HepG2 (cell line): Measurements from ENCODE around the gene RASSF4. TPM values are rescaled to one million over a fixed set of nuclear protein-coding genes. Genes with fewer than 3 reads are reported as not detected.

ENCODE experiments used
- CC2D1A ChIP-seq: sonication (generic); formaldehyde crosslinking; IDR thresholded peaks from 2 replicates; pipeline ENCODE4 v1.8.1; 2023; ENCODE audit warnings: mild to moderate bottlenecking, missing genetic modification reagents
- ESRRA ChIP-seq: sonication (generic); formaldehyde crosslinking; IDR thresholded peaks from 2 replicates; pipeline ENCODE4 v1.5.1; 2020; ENCODE audit warnings: mild to moderate bottlenecking, low read depth, missing genetic modification reagents
- GABPB1 ChIP-seq: IDR thresholded peaks from 2 replicates; pipeline ENCODE4 v1.6.1; 2016; ENCODE audit warnings: mild to moderate bottlenecking, missing genetic modification reagents, moderate library complexity, missing compliant biosample characterization
- GTF2F1 ChIP-seq: fragments of 150-350 bp; IDR thresholded peaks from 2 replicates; pipeline ENCODE4 v1.6.1; 2014; ENCODE audit warnings: low read length
- HNRNPK ChIP-seq: fragments of 200-400 bp; formaldehyde crosslinking; IDR thresholded peaks from 2 replicates; pipeline ENCODE4 v1.6.1; 2018; ENCODE audit warnings: low read length, low read depth, moderate library complexity, mild to moderate bottlenecking; ENCODE audit not compliant: poor library complexity, severe bottlenecking
- KMT2B ChIP-seq: IDR thresholded peaks from 2 replicates; pipeline ENCODE4 v1.6.1; 2016; ENCODE audit warnings: missing genetic modification reagents, missing compliant biosample characterization
- PHF21A ChIP-seq: sonication (generic); formaldehyde crosslinking; IDR thresholded peaks from 2 replicates; pipeline ENCODE4 v1.5.0; 2020; ENCODE audit warnings: mild to moderate bottlenecking, missing genetic modification reagents
- SOX13 ChIP-seq, 3 experiments: fragments of 450-650 bp in 1 of 3; sonication (generic) in 1 of 3; formaldehyde crosslinking in 1 of 3; IDR thresholded peaks in 2 of 3; conservative IDR thresholded peaks in 1 of 3; 2 replicates each; pipeline versions ENCODE4 v1.5.0 to v1.6.1; 2016 to 2020; ENCODE audit warnings: antibody characterized with exemption in 1 of 3, mild to moderate bottlenecking in 1 of 3, missing compliant biosample characterization in 1 of 3, missing genetic modification reagents in 1 of 3, moderate library complexity in 1 of 3
- TAF1 ChIP-seq: sonication (generic); formaldehyde crosslinking; IDR thresholded peaks from 2 replicates; pipeline ENCODE4 v1.4.0; 2020; ENCODE audit warnings: missing genetic modification reagents
- TBL1XR1 ChIP-seq: fragments of 150-350 bp; IDR thresholded peaks from 2 replicates; pipeline ENCODE4 v1.6.1; 2014; ENCODE audit warnings: borderline replicate concordance, low read length; ENCODE audit not compliant: partially characterized antibody
- THAP11 ChIP-seq: IDR thresholded peaks from 2 replicates; pipeline ENCODE4 v1.6.1; 2016; ENCODE audit warnings: missing biosample characterization, missing genetic modification reagents
- ZNF264 ChIP-seq: sonication (generic); formaldehyde crosslinking; IDR thresholded peaks from 2 replicates; pipeline ENCODE4 v1.4.0; 2020; ENCODE audit warnings: missing genetic modification reagents
- ZNF335 ChIP-seq: sonication (generic); formaldehyde crosslinking; IDR thresholded peaks from 2 replicates; pipeline ENCODE4 v1.4.0; 2020; ENCODE audit warnings: missing genetic modification reagents
- ZNF350 ChIP-seq: sonication (generic); formaldehyde crosslinking; IDR thresholded peaks from 2 replicates; pipeline ENCODE4 v1.4.0; 2020; ENCODE audit warnings: mild to moderate bottlenecking, low read depth, missing genetic modification reagents, borderline replicate concordance
- ZNF616 ChIP-seq: sonication (generic); formaldehyde crosslinking; IDR thresholded peaks from 2 replicates; pipeline ENCODE4 v1.5.0; 2020; ENCODE audit warnings: low read depth, mild to moderate bottlenecking, missing genetic modification reagents
- polyA plus RNA-seq, 8 experiments: library from polyadenylated mRNA; depleted of rRNA in 3 of 8; stranded (reverse) in 7 of 8; unstranded in 1 of 8; fragments of >200 nt; fragmentation: Illumina TruSeq in 4 of 8; extraction: Trizol in 4 of 8; gene quantifications; 2 replicates each; pipeline versions ENCODE4 v1.2.1 to v1.2.3, GENCODE V29; 2011 to 2016; ENCODE audit warnings: low read depth in 4 of 8, missing spikeins in 1 of 8, mixed read lengths in 1 of 8; ENCODE audit not compliant: insufficient read depth in 1 of 8
- total RNA-seq, 5 experiments: library from RNA; depleted of rRNA; stranded (reverse); fragments of >200 nt; fragmentation: Illumina TruSeq; extraction: Trizol; gene quantifications; 2 replicates each; pipeline ENCODE4 v1.2.3, GENCODE V29; 2016; ENCODE audit warnings: low read depth in 1 of 5
- TF ChIP-seq, protein P1 (sequence below): sonication (generic); formaldehyde crosslinking; conservative IDR thresholded peaks from 2 replicates; pipeline ENCODE4 v1.8.0; 2022; ENCODE audit warnings: mild to moderate bottlenecking, moderate library complexity, missing genetic modification reagents
- TF ChIP-seq, protein P2 (sequence below): sonication (generic); formaldehyde crosslinking; IDR thresholded peaks from 2 replicates; pipeline ENCODE4 v1.9.0; 2021; ENCODE audit warnings: missing genetic modification reagents, mild to moderate bottlenecking, borderline replicate concordance
- TF ChIP-seq, protein P3 (sequence below): sonication (generic); formaldehyde crosslinking; IDR thresholded peaks from 2 replicates; pipeline ENCODE4 v1.5.1; 2020; ENCODE audit warnings: mild to moderate bottlenecking, missing genetic modification reagents, moderate library complexity
- TF ChIP-seq, protein P4 (sequence below): sonication (generic); formaldehyde crosslinking; IDR thresholded peaks from 2 replicates; pipeline ENCODE4 v1.4.0; 2020; ENCODE audit warnings: low read depth, mild to moderate bottlenecking, missing genetic modification reagents
- TF ChIP-seq, protein P5 (sequence below): sonication (generic); formaldehyde crosslinking; IDR thresholded peaks from 2 replicates; pipeline ENCODE4 v1.8.0; 2022; ENCODE audit warnings: missing genetic modification reagents, mild to moderate bottlenecking, inconsistent platforms, borderline replicate concordance

RASSF4 gene
- total and polyA plus RNA-seq, 2 of the 13 experiments (the other 11 are each of a cell fraction or from before 2014, with no cell fraction given): 34.0 to 51.7 TPM

DNA sequence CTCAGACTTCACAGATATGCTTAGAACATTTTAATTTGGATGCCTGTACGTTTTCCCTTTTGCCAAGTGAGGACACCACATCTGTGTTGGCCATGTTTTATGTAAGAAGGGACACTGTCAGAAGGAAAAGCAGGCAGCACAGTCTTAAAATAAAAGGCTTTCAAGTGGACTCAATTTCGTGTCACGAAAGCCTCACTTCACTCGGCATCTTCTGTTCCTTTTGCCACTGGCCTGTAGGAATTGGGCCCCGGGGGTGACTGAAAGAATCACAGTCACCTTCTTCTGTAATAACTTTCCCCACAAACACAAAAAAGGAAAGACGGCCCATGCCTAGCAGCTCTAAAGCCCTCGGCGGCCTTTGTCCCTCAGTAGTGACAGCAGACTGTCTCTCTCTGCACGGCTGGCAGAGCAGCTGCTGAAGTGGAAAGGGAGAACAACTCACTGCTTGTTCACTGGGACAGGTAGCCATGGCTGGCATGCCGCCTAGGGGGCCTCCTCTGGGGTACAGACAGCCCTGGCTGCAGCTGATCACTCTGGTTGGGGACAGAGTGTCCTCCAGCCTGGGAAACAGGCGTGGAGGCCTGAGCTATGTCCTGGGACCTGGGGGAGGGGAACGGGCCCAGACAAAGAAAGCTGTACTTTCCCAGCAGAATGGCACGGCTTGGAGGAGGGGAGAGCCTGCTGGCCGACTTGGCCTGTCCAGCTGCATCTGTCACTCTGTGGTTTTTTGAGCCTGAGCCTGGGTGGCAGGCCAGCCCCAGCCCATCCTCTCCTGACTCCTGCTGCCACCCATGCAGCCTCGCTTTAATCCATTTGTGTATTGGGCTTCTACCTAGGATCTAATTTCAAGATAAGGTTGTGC is 4.4 kb downstream of the RASSF4 start (continued):
- TF ChIP-seq TBL1XR1 (peak; percentile 40), TAF1 (CRISPR knock-in tag) (peak; percentile 52; the same call in 1 of the 2 replicates), CC2D1A (CRISPR knock-in tag) (no peak), ZNF616 (no peak), KMT2B (CRISPR knock-in tag) (peak; percentile 62), ESRRA (CRISPR knock-in tag) (no peak), THAP11 (CRISPR knock-in tag) (0 out of 2 replicates have a peak, but pooled peaks have one; percentile 34), ZNF335 (CRISPR knock-in tag) (peak; percentile 54; the same call in 1 of the 2 replicates), PHF21A (CRISPR knock-in tag) (peak; percentile 95), HNRNPK (no peak), ZNF264 (CRISPR knock-in tag) (peak; percentile 75; the same call in 1 of the 2 replicates), GTF2F1 (no peak), ZNF350 (CRISPR knock-in tag) (peak; percentile 36; the same call in 1 of the 2 replicates), GABPB1 (CRISPR knock-in tag) (0 out of 2 replicates have a peak, but pooled peaks have one; percentile 27), SOX13 (IDR thresholded peaks at IDR 0.05) (no peak), SOX13 (CRISPR knock-in tag; conservative IDR thresholded peaks at IDR 0.05 in 1 of 2, IDR thresholded peaks at IDR 0.05 in 1 of 2) (peak in 1 of 2 experiments; percentile 72; a peak in 2 of 4 replicates)
- TF ChIP-seq, protein P1, sequence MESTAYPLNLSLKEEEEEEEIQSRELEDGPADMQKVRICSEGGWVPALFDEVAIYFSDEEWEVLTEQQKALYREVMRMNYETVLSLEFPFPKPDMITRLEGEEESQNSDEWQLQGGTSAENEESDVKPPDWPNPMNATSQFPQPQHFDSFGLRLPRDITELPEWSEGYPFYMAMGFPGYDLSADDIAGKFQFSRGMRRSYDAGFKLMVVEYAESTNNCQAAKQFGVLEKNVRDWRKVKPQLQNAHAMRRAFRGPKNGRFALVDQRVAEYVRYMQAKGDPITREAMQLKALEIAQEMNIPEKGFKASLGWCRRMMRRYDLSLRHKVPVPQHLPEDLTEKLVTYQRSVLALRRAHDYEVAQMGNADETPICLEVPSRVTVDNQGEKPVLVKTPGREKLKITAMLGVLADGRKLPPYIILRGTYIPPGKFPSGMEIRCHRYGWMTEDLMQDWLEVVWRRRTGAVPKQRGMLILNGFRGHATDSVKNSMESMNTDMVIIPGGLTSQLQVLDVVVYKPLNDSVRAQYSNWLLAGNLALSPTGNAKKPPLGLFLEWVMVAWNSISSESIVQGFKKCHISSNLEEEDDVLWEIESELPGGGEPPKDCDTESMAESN (CRISPR knock-in tag): 0 out of 2 replicates have a peak, but pooled peaks have one; percentile 3
- TF ChIP-seq, protein P2, sequence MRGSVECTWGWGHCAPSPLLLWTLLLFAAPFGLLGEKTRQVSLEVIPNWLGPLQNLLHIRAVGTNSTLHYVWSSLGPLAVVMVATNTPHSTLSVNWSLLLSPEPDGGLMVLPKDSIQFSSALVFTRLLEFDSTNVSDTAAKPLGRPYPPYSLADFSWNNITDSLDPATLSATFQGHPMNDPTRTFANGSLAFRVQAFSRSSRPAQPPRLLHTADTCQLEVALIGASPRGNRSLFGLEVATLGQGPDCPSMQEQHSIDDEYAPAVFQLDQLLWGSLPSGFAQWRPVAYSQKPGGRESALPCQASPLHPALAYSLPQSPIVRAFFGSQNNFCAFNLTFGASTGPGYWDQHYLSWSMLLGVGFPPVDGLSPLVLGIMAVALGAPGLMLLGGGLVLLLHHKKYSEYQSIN (CRISPR knock-in tag): no peak
- TF ChIP-seq, protein P3, sequence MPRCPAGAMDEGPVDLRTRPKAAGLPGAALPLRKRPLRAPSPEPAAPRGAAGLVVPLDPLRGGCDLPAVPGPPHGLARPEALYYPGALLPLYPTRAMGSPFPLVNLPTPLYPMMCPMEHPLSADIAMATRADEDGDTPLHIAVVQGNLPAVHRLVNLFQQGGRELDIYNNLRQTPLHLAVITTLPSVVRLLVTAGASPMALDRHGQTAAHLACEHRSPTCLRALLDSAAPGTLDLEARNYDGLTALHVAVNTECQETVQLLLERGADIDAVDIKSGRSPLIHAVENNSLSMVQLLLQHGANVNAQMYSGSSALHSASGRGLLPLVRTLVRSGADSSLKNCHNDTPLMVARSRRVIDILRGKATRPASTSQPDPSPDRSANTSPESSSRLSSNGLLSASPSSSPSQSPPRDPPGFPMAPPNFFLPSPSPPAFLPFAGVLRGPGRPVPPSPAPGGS (CRISPR knock-in tag): peak; percentile 53; the same call in 1 of the 2 replicates
- TF ChIP-seq, protein P4, sequence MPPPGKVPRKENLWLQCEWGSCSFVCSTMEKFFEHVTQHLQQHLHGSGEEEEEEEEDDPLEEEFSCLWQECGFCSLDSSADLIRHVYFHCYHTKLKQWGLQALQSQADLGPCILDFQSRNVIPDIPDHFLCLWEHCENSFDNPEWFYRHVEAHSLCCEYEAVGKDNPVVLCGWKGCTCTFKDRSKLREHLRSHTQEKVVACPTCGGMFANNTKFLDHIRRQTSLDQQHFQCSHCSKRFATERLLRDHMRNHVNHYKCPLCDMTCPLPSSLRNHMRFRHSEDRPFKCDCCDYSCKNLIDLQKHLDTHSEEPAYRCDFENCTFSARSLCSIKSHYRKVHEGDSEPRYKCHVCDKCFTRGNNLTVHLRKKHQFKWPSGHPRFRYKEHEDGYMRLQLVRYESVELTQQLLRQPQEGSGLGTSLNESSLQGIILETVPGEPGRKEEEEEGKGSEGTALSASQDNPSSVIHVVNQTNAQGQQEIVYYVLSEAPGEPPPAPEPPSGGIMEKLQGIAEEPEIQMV (CRISPR knock-in tag): 0 out of 2 replicates have a peak, but pooled peaks have one; percentile 37
- TF ChIP-seq, protein P5, sequence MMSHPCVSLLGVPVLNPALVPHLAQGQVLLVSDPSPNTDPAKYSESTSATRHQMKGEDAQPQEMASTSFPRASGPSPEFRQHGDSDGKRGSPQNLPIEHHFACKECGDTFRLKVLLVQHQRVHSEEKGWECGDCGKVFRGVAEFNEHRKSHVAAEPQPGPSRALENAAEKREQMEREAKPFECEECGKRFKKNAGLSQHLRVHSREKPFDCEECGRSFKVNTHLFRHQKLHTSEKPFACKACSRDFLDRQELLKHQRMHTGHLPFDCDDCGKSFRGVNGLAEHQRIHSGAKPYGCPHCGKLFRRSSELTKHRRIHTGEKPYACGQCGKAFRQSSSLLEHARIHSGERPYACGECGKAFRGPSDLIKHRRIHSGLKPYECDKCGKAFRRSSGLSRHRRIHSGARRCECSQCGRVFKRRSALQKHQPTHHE: 0 out of 2 replicates have a peak, but pooled peaks have one; percentile 61
